ENCODE measurements around the gene EML1.

The EML1 gene

GRCh38 chr14:99907761-99908652 is 114.8 kb downstream of the EML1 start:
- no peak for TF ChIP-seq CTCF (IDR thresholded peaks at IDR 0.05; ENCODE audit: low read depth, low read length)
- no peak for DNase-seq (ENCODE audit: extremely low read depth, low read depth)

DNA sequence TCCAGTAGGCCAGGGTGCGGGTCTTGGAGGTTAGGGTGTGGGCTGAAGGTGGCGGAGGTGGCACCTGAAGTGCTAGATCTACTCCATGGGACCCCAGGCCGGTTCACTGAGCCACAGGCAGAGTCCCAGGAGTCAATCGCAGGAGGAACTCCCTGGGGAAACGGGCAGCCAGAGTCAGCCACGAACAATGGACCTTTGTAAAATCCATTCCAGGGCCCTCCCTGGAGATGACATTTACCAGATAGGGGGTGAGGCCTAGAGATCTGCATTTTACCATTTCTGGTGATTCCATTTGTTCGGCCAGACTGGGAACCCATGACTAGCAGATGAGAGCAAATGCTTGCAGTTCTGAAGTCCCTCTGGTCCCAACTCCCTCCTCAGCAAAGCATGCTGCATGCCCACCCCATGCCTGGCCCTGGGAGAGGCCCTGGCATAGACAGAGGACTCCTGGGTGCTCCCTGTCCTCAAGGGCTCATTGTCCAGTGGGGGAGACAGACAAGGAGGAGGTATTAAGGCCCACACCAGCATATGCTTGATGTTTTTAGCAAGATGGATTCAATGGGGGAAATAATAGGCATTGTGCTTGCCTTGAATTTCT is 115.5 kb downstream of the EML1 start:
- no peak for DNase-seq (ENCODE audit: extremely low read depth, low read depth)
- no peak for TF ChIP-seq CTCF (IDR thresholded peaks at IDR 0.05; ENCODE audit: low read depth, low read length)

- no peak for TF ChIP-seq CTCF (IDR thresholded peaks at IDR 0.05; ENCODE audit: low read depth, low read length)
- DNase-seq (ENCODE audit: extremely low read depth, low read depth), result no peak
These were observed 116.4 kb downstream of the EML1 start for GRCh38 chr14:99909513-99910064.

DNA sequence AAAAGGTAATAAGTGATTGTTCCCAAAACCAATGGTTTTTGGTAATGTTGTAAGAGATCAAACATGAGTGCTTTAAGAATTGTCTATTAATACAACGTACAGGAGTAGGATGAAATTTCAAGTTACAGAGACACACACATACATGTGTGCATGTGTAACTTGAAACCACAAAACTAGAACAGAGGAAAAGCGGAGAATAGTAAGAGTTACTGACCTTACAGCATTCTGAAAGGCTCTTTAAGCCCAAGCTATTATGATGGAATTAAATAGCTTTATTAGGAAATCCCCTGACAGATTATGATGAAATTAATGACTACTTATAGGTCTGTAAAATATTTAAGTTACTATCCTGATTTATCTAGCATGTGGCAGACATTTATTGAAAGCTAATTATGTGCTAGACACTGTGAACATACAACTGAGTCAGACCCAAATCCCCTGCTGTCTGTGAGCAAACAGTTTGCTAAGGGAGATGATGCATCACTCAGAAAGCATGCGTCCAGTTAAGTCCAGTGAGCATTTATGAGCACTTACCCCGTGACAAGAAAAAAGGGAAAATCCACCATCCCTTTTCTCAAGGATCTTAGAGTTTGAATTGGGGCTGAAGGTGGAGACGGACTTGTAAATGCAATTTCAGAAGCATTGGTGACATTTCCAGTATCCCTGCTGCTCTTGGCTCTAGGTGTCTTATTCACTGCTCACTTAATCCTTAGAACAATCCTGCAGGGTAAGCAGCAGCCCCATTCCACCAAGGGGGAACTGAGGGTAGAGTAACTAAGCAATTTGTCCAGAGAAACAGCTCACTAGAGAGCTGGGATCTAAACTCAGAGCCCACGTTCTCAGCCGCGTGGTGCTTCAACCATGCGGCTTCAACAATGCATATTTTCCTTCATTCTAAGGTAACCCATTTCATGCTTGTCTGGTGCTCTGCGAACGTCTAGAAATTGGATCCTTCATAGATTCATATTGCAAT is 117.4 kb downstream of the EML1 start:
- DNase-seq (ENCODE audit: extremely low read depth, low read depth), result peak; percentile 43
- TF ChIP-seq CTCF (IDR thresholded peaks at IDR 0.05; ENCODE audit: low read depth, low read length), result no peak

DNA sequence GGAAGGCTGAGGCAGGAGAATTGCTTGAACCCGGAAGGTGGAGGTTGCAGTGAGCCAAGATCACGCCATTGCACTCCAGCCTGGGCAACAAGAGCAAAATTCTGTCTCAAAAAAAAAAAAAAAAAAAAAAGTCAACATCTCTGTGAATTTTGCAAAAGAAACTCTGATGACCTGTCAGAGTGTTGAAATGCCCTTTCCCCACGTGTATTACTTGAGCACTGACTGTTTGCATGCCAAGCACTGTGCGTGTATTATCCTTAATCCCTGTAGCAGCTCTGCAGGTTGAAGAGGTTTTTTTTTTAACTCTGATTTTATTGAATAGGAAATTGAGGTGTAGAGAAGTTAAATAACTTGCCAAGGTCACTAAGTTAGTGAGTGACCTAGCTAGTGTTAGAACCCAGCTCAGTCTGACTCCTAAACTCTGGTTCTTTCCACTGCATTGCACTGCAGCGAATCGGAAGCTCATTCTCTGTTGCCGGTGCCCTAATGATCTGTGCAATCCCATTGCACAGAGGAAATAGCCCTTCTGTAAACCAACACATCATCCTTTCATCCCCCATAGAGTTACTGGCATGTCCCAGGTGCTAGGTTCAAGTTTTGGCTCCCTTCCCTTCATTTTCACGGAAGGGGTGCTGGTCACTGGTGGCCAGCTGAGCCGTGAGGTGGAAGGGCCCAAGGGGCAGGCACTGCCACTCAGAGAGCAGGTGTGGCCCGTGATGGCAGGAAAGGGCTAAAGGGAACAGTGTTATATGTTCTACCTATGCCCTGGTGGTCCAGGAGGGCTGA is 122.3 kb downstream of the EML1 start:
- DNase-seq (ENCODE audit: extremely low read depth, low read depth), result no peak
- no peak for TF ChIP-seq CTCF (IDR thresholded peaks at IDR 0.05; ENCODE audit: low read depth, low read length)

DNA sequence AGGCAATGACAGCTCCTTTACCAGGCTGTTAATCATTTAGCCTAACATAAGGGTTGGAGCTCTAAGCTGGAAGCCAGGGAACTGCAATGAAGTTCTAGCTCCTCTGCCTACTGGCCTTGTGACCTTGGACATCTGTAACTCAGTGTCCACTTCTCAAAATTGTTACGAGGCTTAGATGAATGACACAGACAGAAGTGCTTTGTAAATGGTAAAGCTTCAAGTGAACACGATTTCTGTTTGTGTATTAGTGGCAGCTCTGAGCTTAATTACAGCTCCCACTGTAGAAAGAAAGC is 122.8 kb downstream of the EML1 start:
- TF ChIP-seq CTCF (IDR thresholded peaks at IDR 0.05; ENCODE audit: low read depth, low read length), result no peak
- DNase-seq (ENCODE audit: extremely low read depth, low read depth), result no peak

Data from AG09319 (cell line).